IMR-90 (cell line): ENCODE measurements around the gene SNX14.

Experiments used
- CTCF ChIP-seq: conservative IDR thresholded peaks from 2 replicates; pipeline ENCODE4 v1.5.1; 2012; ENCODE audit warnings: mild to moderate bottlenecking, low read depth, low read length, improper control_type of control experiment
- POLR2A ChIP-seq: IDR thresholded peaks from 2 replicates; pipeline ENCODE4 v1.6.1; 2012; ENCODE audit warnings: mild to moderate bottlenecking, low read depth, low read length
- TF ChIP-seq, protein P1 (sequence below): fragments of 150-350 bp; IDR thresholded peaks from 2 replicates; pipeline ENCODE4 v1.6.1; 2016; ENCODE audit warnings: low read depth, mild to moderate bottlenecking, low read length, moderate library complexity, borderline replicate concordance

- TF ChIP-seq CTCF (no peak), POLR2A (no peak)
- TF ChIP-seq, protein P1, sequence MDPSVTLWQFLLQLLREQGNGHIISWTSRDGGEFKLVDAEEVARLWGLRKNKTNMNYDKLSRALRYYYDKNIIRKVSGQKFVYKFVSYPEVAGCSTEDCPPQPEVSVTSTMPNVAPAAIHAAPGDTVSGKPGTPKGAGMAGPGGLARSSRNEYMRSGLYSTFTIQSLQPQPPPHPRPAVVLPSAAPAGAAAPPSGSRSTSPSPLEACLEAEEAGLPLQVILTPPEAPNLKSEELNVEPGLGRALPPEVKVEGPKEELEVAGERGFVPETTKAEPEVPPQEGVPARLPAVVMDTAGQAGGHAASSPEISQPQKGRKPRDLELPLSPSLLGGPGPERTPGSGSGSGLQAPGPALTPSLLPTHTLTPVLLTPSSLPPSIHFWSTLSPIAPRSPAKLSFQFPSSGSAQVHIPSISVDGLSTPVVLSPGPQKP: no peak
Measured at GRCh38 chr6:85462673-85463072, 131.0 kb downstream of the SNX14 start.
